Keratinocyte (primary cell): ENCODE data around the gene SPRN. TPM values are rescaled to one million over a fixed set of nuclear protein-coding genes. Genes with fewer than 3 reads are reported as not detected.
A peak's percentile ranks its signal among the peaks of the same experiment; 100 is the strongest.

Experiments used
- DNase-seq: peaks from one replicate; pipeline ENCODE4 v3.0.0-alpha.2; 2011; ENCODE audit warnings: low read depth, missing footprints, low spot score
- FAIRE-seq: peaks from 2 replicates; lab custom pipeline; 2011; peaks lifted over from hg19 to GRCh38; lab: Jason Lieb, UNC
- H2AFZ ChIP-seq: 2 replicates; pipeline ENCODE4 v1.6.0; 2012; ENCODE audit warnings: low read length, control low read depth, inconsistent platforms; ENCODE audit not compliant: control insufficient read depth
- H3K27ac ChIP-seq: 2 replicates; pipeline ENCODE4 v1.5.1; 2011; ENCODE audit warnings: low read length; ENCODE audit not compliant: control insufficient read depth, insufficient read depth
- H3K27me3 ChIP-seq: 3 replicates; pipeline ENCODE4 v1.6.0; 2011; ENCODE audit warnings: low read length; ENCODE audit not compliant: control insufficient read depth, insufficient read depth; ENCODE audit errors: extremely low read depth
- H3K36me3 ChIP-seq, 2 experiments: 2 replicates in 1 of 2; 3 replicates in 1 of 2; pipeline ENCODE4 v1.5.1; 2011; ENCODE audit warnings: low read length in 2 of 2, mild to moderate bottlenecking in 1 of 2; ENCODE audit not compliant: control insufficient read depth in 2 of 2, insufficient read depth in 2 of 2; ENCODE audit errors: extremely low read depth in 1 of 2
- H3K4me1 ChIP-seq: 3 replicates; pipeline ENCODE4 v1.5.1; 2011; ENCODE audit warnings: low read length; ENCODE audit not compliant: control insufficient read depth, insufficient read depth; ENCODE audit errors: extremely low read depth
- H3K4me2 ChIP-seq: 3 replicates; pipeline ENCODE4 v1.6.0; 2011; ENCODE audit warnings: low read depth, low read length; ENCODE audit not compliant: control insufficient read depth, insufficient read depth; ENCODE audit errors: extremely low read depth
- H3K4me3 ChIP-seq, 3 experiments: fragments of 200-600 bp in 1 of 3; sonication (generic) in 1 of 3; 2 replicates in 2 of 3; 3 replicates in 1 of 3; pipeline ENCODE4 v1.5.1; 2011 to 2016; ENCODE audit warnings: low read length in 3 of 3, mild to moderate bottlenecking in 3 of 3, control low read depth in 2 of 3, inconsistent platforms in 1 of 3, low read depth in 1 of 3, mixed read lengths in 1 of 3, mixed run types in 1 of 3, moderate library complexity in 1 of 3; ENCODE audit not compliant: control insufficient read depth in 2 of 3, insufficient read depth in 2 of 3; ENCODE audit errors: extremely low read depth in 1 of 3
- H3K79me2 ChIP-seq: 2 replicates; pipeline ENCODE4 v1.6.0; 2012; ENCODE audit warnings: low read length; ENCODE audit not compliant: control insufficient read depth, insufficient read depth
- H3K9ac ChIP-seq: 3 replicates; pipeline ENCODE4 v1.6.0; 2011; ENCODE audit warnings: low read length; ENCODE audit not compliant: control insufficient read depth, insufficient read depth; ENCODE audit errors: extremely low read depth
- H3K9me1 ChIP-seq: 3 replicates; pipeline ENCODE4 v1.6.0; 2011; ENCODE audit warnings: low read length; ENCODE audit not compliant: control insufficient read depth, insufficient read depth; ENCODE audit errors: extremely low read depth
- H3K9me3 ChIP-seq: 2 replicates; pipeline ENCODE4 v1.5.1; 2012; ENCODE audit warnings: low read depth, low read length; ENCODE audit not compliant: control insufficient read depth
- H4K20me1 ChIP-seq: 3 replicates; pipeline ENCODE4 v1.6.0; 2011; ENCODE audit warnings: low read length; ENCODE audit not compliant: control insufficient read depth, insufficient read depth; ENCODE audit errors: extremely low read depth
- EZH2 ChIP-seq: IDR thresholded peaks from one replicate; pipeline ENCODE4 v1.6.1; 2012; ENCODE audit warnings: inconsistent platforms, mild to moderate bottlenecking, low read length, moderate library complexity
- dilution Hi-C: fragments of 300-500 bp; cut with MboI; formaldehyde crosslinking; loops from one replicate; pipeline ENCODE4 v1.7.0; 2020; ENCODE audit warnings: low sequenced_read_pairs; ENCODE audit not compliant: extremely low pct_ligation_motif_present
- polyA plus RNA-seq, 5 experiments: library from polyadenylated mRNA; depleted of rRNA in 3 of 5; stranded (reverse) in 3 of 5; stranded (forward) in 1 of 5; unstranded in 1 of 5; fragments of >200 nt; gene quantifications; 1 replicate in 1 of 5; 2 replicates in 3 of 5; 3 replicates in 1 of 5; pipeline versions ENCODE4 v1.2.1 to v1.2.3, GENCODE V29; 2011 to 2012; ENCODE audit warnings: missing spikeins in 2 of 5, low read depth in 1 of 5, low replicate concordance in 1 of 5
- TF ChIP-seq, protein P1 (sequence below), 3 experiments: IDR thresholded peaks in 1 of 3; conservative IDR thresholded peaks in 1 of 3; optimal IDR thresholded peaks in 1 of 3; 2 replicates in 2 of 3; 3 replicates in 1 of 3; pipeline versions ENCODE3 to v1.5.1; 2011; ENCODE audit warnings: low read length in 3 of 3, mild to moderate bottlenecking in 3 of 3, moderate library complexity in 2 of 3, control low read depth in 1 of 3, inconsistent platforms in 1 of 3; ENCODE audit not compliant: insufficient read depth in 2 of 3; ENCODE audit errors: extremely low read depth in 1 of 3

The SPRN gene
- polyA plus RNA-seq, 1 donor (not counting 4 experiments of a cell fraction or from before 2014, with no cell fraction given), result 0.01 TPM

DNA sequence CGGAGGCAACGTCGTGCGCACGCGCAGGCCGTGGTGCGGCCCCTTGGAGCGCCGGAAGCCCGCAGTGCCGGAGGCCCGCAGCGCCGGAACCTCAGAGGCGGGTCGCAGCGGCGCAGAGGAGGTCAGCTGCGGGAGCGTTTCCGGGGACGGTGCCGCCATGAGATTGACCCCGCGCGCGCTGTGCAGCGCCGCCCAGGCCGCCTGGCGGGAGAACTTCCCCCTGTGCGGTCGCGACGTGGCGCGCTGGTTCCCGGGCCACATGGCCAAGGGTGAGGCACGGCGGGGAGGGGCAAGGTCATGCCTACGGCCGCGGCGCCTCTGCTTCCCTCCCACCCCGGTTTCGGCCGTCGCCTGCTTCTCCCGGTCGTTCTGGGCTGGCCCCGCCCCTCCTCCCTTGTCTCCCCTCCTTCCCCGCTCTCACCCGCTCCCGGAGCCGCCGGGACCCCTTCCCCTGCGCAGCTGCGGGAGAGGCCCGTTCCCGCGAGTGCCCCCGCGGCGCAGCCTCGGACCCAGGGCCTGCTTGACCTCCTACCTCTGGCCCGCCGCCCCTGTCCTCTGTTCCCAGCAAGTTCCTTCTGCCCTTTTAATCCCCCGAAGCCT, 30.3 kb downstream of the SPRN start, which contains the start of gene MTG1:
Gene MTG1, plus strand, starts transcription at position 94 of the 600 bp plus-strand sequence. Its CDS starts 64 bp downstream, at position 158.
- FAIRE-seq (no peak), DNase-seq (no peak)
- H3K9me3 ChIP-seq, result no peaks in the 10 kb centered on the region
- dilution Hi-C loops, result no loop called here
- H3K4me1 ChIP-seq, result peaks cover 20% of the 10 kb centered on the region
- H3K4me3 ChIP-seq, result peak within 1 kb of the TSS; percentile 90 to 99 (median 98)
- TF ChIP-seq EZH2, result no peak
- TF ChIP-seq, protein P1, sequence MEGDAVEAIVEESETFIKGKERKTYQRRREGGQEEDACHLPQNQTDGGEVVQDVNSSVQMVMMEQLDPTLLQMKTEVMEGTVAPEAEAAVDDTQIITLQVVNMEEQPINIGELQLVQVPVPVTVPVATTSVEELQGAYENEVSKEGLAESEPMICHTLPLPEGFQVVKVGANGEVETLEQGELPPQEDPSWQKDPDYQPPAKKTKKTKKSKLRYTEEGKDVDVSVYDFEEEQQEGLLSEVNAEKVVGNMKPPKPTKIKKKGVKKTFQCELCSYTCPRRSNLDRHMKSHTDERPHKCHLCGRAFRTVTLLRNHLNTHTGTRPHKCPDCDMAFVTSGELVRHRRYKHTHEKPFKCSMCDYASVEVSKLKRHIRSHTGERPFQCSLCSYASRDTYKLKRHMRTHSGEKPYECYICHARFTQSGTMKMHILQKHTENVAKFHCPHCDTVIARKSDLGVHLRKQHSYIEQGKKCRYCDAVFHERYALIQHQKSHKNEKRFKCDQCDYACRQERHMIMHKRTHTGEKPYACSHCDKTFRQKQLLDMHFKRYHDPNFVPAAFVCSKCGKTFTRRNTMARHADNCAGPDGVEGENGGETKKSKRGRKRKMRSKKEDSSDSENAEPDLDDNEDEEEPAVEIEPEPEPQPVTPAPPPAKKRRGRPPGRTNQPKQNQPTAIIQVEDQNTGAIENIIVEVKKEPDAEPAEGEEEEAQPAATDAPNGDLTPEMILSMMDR (optimal IDR thresholded peaks at IDR 0.05 in 1 of 3, IDR thresholded peaks at IDR 0.05 in 1 of 3, conservative IDR thresholded peaks at IDR 0.05 in 1 of 3; ENCODE audit: extremely low read depth in 1 of 3, insufficient read depth in 2 of 3, low read length in 3 of 3), result peak in 2 of 3 experiments; percentile 18 to 19
- H3K9me1 ChIP-seq, result no peaks in the 10 kb centered on the region
- no peaks in the 10 kb centered on the region for H3K27me3 ChIP-seq
- peaks cover 11 to 23% of the 10 kb centered on the region in 2 experiments for H3K36me3 ChIP-seq
- peaks cover 38% of the 10 kb centered on the region for H3K79me2 ChIP-seq
- no peaks in the 10 kb centered on the region for H4K20me1 ChIP-seq
- H2AFZ ChIP-seq, result peak within 1 kb of the TSS; percentile 87
- H3K27ac ChIP-seq, result peak within 1 kb of the TSS; percentile 80
- H3K4me2 ChIP-seq, result peak within 1 kb of the TSS; percentile 95
- H3K9ac ChIP-seq, result peak within 1 kb of the TSS; percentile 92

DNA sequence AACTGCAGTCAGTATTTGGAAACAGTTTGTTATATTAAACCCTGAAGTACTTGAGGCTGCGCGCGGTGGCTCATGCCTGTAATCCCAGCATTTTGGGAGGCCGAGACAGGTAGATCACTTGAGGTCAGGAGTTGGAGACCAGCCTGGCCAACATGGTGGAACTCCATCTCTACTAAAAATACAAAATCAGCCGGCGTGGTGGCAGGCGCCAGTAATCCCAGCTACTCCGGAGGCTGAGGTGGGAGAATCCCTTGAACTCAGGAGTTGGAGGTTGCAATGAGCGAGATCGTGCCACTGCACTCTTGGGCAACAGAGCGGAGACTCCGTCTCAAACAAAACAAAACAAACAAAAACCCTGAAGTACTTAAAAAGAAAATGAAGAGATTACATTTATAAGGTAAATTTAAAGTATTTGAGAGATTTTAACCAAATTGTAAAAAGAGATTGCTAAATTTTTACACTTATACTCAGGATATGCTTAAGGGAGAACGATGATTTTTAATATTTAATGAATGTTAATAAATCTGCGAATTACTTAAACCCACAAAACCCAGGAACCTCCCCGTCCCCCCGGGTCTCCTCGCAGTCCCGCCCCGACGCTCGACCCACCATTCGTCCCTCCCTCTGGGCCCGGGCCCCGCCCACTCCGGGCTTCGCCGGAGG, 30.9 kb downstream of the SPRN start:
- no peaks in the 10 kb centered on the region for H3K9me1 ChIP-seq
- no peak for FAIRE-seq
- H3K9me3 ChIP-seq, result no peaks in the 10 kb centered on the region
- H4K20me1 ChIP-seq, result no peaks in the 10 kb centered on the region
- peaks cover 9 to 17% of the 10 kb centered on the region in 2 experiments for H3K36me3 ChIP-seq
- H3K4me2 ChIP-seq, result peak overlapping the region; percentile 58
- H2AFZ ChIP-seq, result peak overlapping the region; percentile 33
- H3K27me3 ChIP-seq, result no peaks in the 10 kb centered on the region
- TF ChIP-seq, protein P1 (optimal IDR thresholded peaks at IDR 0.05 in 1 of 3, IDR thresholded peaks at IDR 0.05 in 1 of 3, conservative IDR thresholded peaks at IDR 0.05 in 1 of 3; ENCODE audit: extremely low read depth in 1 of 3, insufficient read depth in 2 of 3, low read length in 3 of 3), result no peak
- TF ChIP-seq EZH2, result no peak
- no peak overlapping the region for H3K27ac ChIP-seq
- peaks cover 34% of the 10 kb centered on the region for H3K79me2 ChIP-seq
- H3K9ac ChIP-seq, result peak overlapping the region; percentile 92
- peak overlapping the region; percentile 4 to 99 (median 98) for H3K4me3 ChIP-seq
- DNase-seq, result no peak
- dilution Hi-C loops, result no loop called here
- peaks cover 20% of the 10 kb centered on the region for H3K4me1 ChIP-seq
